H1 (cell line): ENCODE results near the gene EYA4.

Experiments
- ATF2 ChIP-seq: IDR thresholded peaks from 2 replicates; pipeline ENCODE4 v1.6.1; 2012; ENCODE audit warnings: low read length, inconsistent platforms
- CHD7 ChIP-seq: fragments of 300-600 bp; sonication (generic); IDR thresholded peaks from 2 replicates; pipeline ENCODE4 v1.7.1; 2012; ENCODE audit warnings: low read length, moderate library complexity, mild to moderate bottlenecking, inconsistent platforms; ENCODE audit not compliant: insufficient replicate concordance
- CTCF ChIP-seq, 3 experiments: IDR thresholded peaks; 1 replicate in 2 of 3; 2 replicates in 1 of 3; pipeline versions ENCODE4 v1.5.1 to v1.6.1; 2011; ENCODE audit warnings: low read length in 3 of 3, mild to moderate bottlenecking in 3 of 3, inconsistent platforms in 2 of 3, low read depth in 1 of 3, moderate library complexity in 1 of 3; ENCODE audit not compliant: insufficient read depth in 1 of 3; ENCODE audit errors: control extremely low read depth in 1 of 3
- EGR1 ChIP-seq: IDR thresholded peaks from 2 replicates; pipeline ENCODE4 v1.6.1; 2011; ENCODE audit warnings: low read depth, low read length, borderline replicate concordance
- EP300 ChIP-seq, 2 experiments: IDR thresholded peaks; 1 replicate in 1 of 2; 2 replicates in 1 of 2; pipeline ENCODE4 v1.6.1; 2011 to 2012; ENCODE audit warnings: low read depth in 2 of 2, low read length in 2 of 2, mild to moderate bottlenecking in 2 of 2, borderline replicate concordance in 1 of 2, inconsistent platforms in 1 of 2, moderate library complexity in 1 of 2
- GTF2F1 ChIP-seq: IDR thresholded peaks from 2 replicates; pipeline ENCODE4 v1.6.1; 2012; ENCODE audit warnings: low read depth, low read length, improper control_type of control experiment, borderline replicate concordance
- JUN ChIP-seq: IDR thresholded peaks from 2 replicates; pipeline ENCODE4 v1.6.1; 2011; ENCODE audit warnings: low read depth, mild to moderate bottlenecking, improper control_type of control experiment, low read length
- MAFK ChIP-seq: IDR thresholded peaks from 2 replicates; pipeline ENCODE4 v1.6.1; 2012; ENCODE audit warnings: low read depth, mild to moderate bottlenecking, improper control_type of control experiment, low read length
- POLR2A ChIP-seq, 2 experiments: IDR thresholded peaks; 1 replicate in 1 of 2; 2 replicates in 1 of 2; pipeline ENCODE4 v1.6.1; 2011; ENCODE audit warnings: low read depth in 2 of 2, low read length in 2 of 2, mild to moderate bottlenecking in 2 of 2; ENCODE audit errors: control extremely low read depth in 1 of 2
- POLR2AphosphoS5 ChIP-seq: IDR thresholded peaks from 2 replicates; pipeline ENCODE4 v1.6.1; 2011; ENCODE audit warnings: low read depth, low read length
- RAD21 ChIP-seq, 2 experiments: IDR thresholded peaks in 1 of 2; conservative IDR thresholded peaks in 1 of 2; 2 replicates each; pipeline ENCODE4 v1.6.1; 2011; ENCODE audit warnings: low read depth in 2 of 2, low read length in 2 of 2, improper control_type of control experiment in 1 of 2, inconsistent platforms in 1 of 2, mild to moderate bottlenecking in 1 of 2, moderate library complexity in 1 of 2
- RFX5 ChIP-seq: IDR thresholded peaks from 2 replicates; pipeline ENCODE4 v1.6.1; 2011; ENCODE audit warnings: low read depth, low read length, improper control_type of control experiment, borderline replicate concordance

DNA sequence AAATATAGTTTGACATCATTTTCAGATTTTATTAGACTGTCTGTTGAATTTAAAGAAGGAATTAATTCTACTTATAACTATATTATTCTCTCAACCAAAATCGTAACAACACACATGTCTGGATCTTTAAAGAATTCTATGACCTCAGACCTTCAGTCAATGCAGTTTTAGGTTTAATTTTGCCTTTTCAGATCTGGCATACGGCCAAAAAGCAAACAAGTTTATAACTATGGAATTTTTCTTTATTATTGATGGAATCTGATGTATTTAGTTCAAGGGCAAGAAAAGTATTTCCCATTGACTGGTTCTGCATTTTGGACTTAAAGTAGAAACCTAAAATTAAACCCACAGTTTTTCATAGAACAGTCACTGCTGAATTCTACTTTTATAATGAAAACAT, 233.4 kb downstream of the EYA4 start:
- TF ChIP-seq JUN (no peak), CTCF (IDR thresholded peaks at IDR 0.05; ENCODE audit: control extremely low read depth in 1 of 3, insufficient read depth in 1 of 3, low read depth in 1 of 3, low read length in 3 of 3) (no peak), POLR2A (IDR thresholded peaks at IDR 0.05; ENCODE audit: control extremely low read depth in 1 of 2, low read depth in 2 of 2, low read length in 2 of 2) (no peak), GTF2F1 (no peak), EGR1 (no peak), EP300 (IDR thresholded peaks at IDR 0.05; ENCODE audit: borderline replicate concordance in 1 of 2, low read depth in 2 of 2, low read length in 2 of 2) (no peak), POLR2AphosphoS5 (no peak), MAFK (no peak), RAD21 (IDR thresholded peaks at IDR 0.05 in 1 of 2, conservative IDR thresholded peaks at IDR 0.05 in 1 of 2; ENCODE audit: low read depth in 2 of 2, low read length in 2 of 2) (no peak), CHD7 (no peak), ATF2 (no peak), RFX5 (no peak)
